ENCODE measurements around the gene HMOX2.

HMOX2 gene

GRCh38 chr16:4465977-4466779 is 10.0 kb upstream of the HMOX2 start:
- peak; percentile 77 for DNase-seq (ENCODE audit: low spot score)

GRCh38 chr16:4467916-4468315 is 8.3 kb upstream of the HMOX2 start:
- no peak for DNase-seq (ENCODE audit: low spot score)

GRCh38 chr16:4468972-4469371 is 7.2 kb upstream of the HMOX2 start:
- DNase-seq (ENCODE audit: low spot score): no peak

- no peak for DNase-seq (ENCODE audit: low spot score)
Measured at GRCh38 chr16:4471869-4472268, 4.3 kb upstream of the HMOX2 start.

- no peak for DNase-seq (ENCODE audit: low spot score)
Measured at GRCh38 chr16:4472880-4473279, 3.3 kb upstream of the HMOX2 start.

- peak; percentile 86 for DNase-seq (ENCODE audit: low spot score)
Measured at GRCh38 chr16:4474192-4474961, 1.8 kb upstream of the HMOX2 start, which contains the start of gene NMRAL1. TSS of gene NMRAL1 (minus strand) at chr16:4474625. CDS start at chr16:4474132, 493 bp downstream.

- DNase-seq (ENCODE audit: low spot score): peak; percentile 38
Measured at GRCh38 chr16:4477966-4478365, 1.8 kb downstream of the HMOX2 start.

- DNase-seq (ENCODE audit: low spot score): no peak
Measured at GRCh38 chr16:4481526-4481925, 5.3 kb downstream of the HMOX2 start.

GRCh38 chr16:4481963-4482362 is 5.8 kb downstream of the HMOX2 start:
- no peak for DNase-seq (ENCODE audit: low spot score)

GRCh38 chr16:4486126-4486893 is 10.1 kb downstream of the HMOX2 start:
- DNase-seq (ENCODE audit: low spot score): no peak

- DNase-seq (ENCODE audit: low spot score): no peak
Measured at GRCh38 chr16:4487955-4488498, 11.8 kb downstream of the HMOX2 start.

- no peak for DNase-seq (ENCODE audit: low spot score)
Measured at GRCh38 chr16:4488499-4488967, 12.3 kb downstream of the HMOX2 start.

- no peak for DNase-seq (ENCODE audit: low spot score)
Measured at GRCh38 chr16:4489030-4489429, 12.8 kb downstream of the HMOX2 start.

- no peak for DNase-seq (ENCODE audit: low spot score)
Measured at GRCh38 chr16:4491898-4492297, 15.7 kb downstream of the HMOX2 start.

GRCh38 chr16:4494746-4495490 is 18.7 kb downstream of the HMOX2 start:
- no peak for DNase-seq (ENCODE audit: low spot score)

- DNase-seq (ENCODE audit: low spot score): no peak
Measured at GRCh38 chr16:4495766-4496165, 19.6 kb downstream of the HMOX2 start.

- no peak for DNase-seq (ENCODE audit: low spot score)
Measured at GRCh38 chr16:4496305-4496704, 20.1 kb downstream of the HMOX2 start.

- DNase-seq (ENCODE audit: low spot score): no peak
Measured at GRCh38 chr16:4498546-4499195, 22.5 kb downstream of the HMOX2 start.

GRCh38 chr16:4499196-4499555 is 23.0 kb downstream of the HMOX2 start:
- DNase-seq (ENCODE audit: low spot score): no peak

- no peak for DNase-seq (ENCODE audit: low spot score)
Measured at GRCh38 chr16:4500272-4500671, 24.1 kb downstream of the HMOX2 start.

- DNase-seq (ENCODE audit: low spot score): no peak
Measured at GRCh38 chr16:4501071-4501478, 24.9 kb downstream of the HMOX2 start.
